Right lobe of liver (tissue), 6 donors: Measurements from ENCODE around the gene PLCXD1. TPM values are rescaled to one million over a fixed set of nuclear protein-coding genes. Genes with fewer than 3 reads are reported as not detected.
A peak's percentile ranks its signal among the peaks of the same experiment; 100 is the strongest.

Source experiments
- ATAC-seq, 4 donors: fragments of 200-7000 bp; cut with Tn5 transposase; one replicate each; pipeline ENCODE4 v1.9.1; 2020; ENCODE audit warnings: mild to moderate bottlenecking in 4 of 4, moderate library complexity in 4 of 4
- DNase-seq, 3 donors: peaks; one replicate each; pipeline ENCODE4 v3.0.0-alpha.2; 2020
- H3K27ac ChIP-seq, 3 donors: fragments of 200-600 bp; one replicate each; pipeline ENCODE4 v1.8.0; 2022
- H3K27me3 ChIP-seq, 2 donors: fragments of 200-600 bp; one replicate each; pipeline ENCODE4 v1.8.0; 2022
- H3K36me3 ChIP-seq, 4 donors: fragments of 200-600 bp; sonication (generic) in 1 of 4; one replicate each; pipeline versions ENCODE4 v1.5.1 to v1.8.0; 2017 to 2022; ENCODE audit warnings: control low read depth in 1 of 4
- H3K4me1 ChIP-seq, 4 donors: fragments of 200-600 bp; sonication (generic) in 1 of 4; one replicate each; pipeline versions ENCODE4 v1.5.1 to v1.8.0; 2017 to 2022; ENCODE audit warnings: control low read depth in 1 of 4
- H3K4me3 ChIP-seq, 3 donors: fragments of 200-600 bp; one replicate each; pipeline ENCODE4 v1.8.0; 2022
- H3K9me3 ChIP-seq, 4 donors: fragments of 200-600 bp; sonication (generic) in 1 of 4; one replicate each; pipeline versions ENCODE4 v1.5.1 to v1.8.0; 2017 to 2022; ENCODE audit warnings: control low read depth in 1 of 4
- CTCF ChIP-seq, 4 donors: fragments of 200-600 bp in 3 of 4; fragments of 450-650 bp in 1 of 4; IDR thresholded peaks; one replicate each; pipeline versions ENCODE4 v1.5.1 to v1.8.0; 2016 to 2022; ENCODE audit warnings: antibody characterized with exemption in 4 of 4, mild to moderate bottlenecking in 2 of 4
- POLR2A ChIP-seq: fragments of 450-650 bp; IDR thresholded peaks from one replicate; pipeline ENCODE4 v1.6.1; 2017; ENCODE audit warnings: antibody characterized with exemption, mild to moderate bottlenecking
- WGBS: methylation state at CpG from one replicate; pipeline ENCODE4 v1.1.6; 2018; ENCODE audit warnings: low coverage, low lambda C conversion rate; ENCODE audit not compliant: insufficient coverage; ENCODE audit errors: missing lambda C conversion rate; 5-methylcytosine and 5-hydroxymethylcytosine counted together
- intact Hi-C, 2 donors: fragments of 100-400 bp; cut with DNase I; formaldehyde crosslinking; loops; one replicate each; pipeline versions ENCODE4 v1.11.2 to v1.14.1; 2022
- total RNA-seq, 6 experiments: library from RNA; depleted of rRNA in 2 of 6; stranded (reverse); fragments of >200 nt in 2 of 6; fragmentation: NEBNext Ultra II Directional in 3 of 6; extraction: Animal tissue kit (Norgen Biotek cat#: 25700) in 3 of 6; gene quantifications; one replicate each; pipeline versions ENCODE4 v1.1.0 to v1.2.4, GENCODE V29; 2016 to 2023
- donor health status: DM: no; HTN: yes; CAD: no.
- donor health status: DM: no; HTN: no; CAD: no.
- donor health status: DM: no; HTN: no; CAD: no.
- donor health status: DM: no; HTN: yes; CAD: no.
- donor health status: DM: no; HTN: yes; CAD: no.

The PLCXD1 gene
- total RNA-seq, 6 experiments from 2014 or later: 3.4 to 11.2 (median 5.1) TPM

- H3K9me3 ChIP-seq: no peaks in the 10 kb centered on the region
- TF ChIP-seq CTCF (IDR thresholded peaks at IDR 0.05) (no peak), POLR2A (no peak)
- no peaks in the 10 kb centered on the region for H3K27me3 ChIP-seq
- ATAC-seq (no peak), DNase-seq (peak; percentile 33 to 59 (median 47))
- intact Hi-C loops: no loop called here
- 90% methylated on average over 8 of the region's 50 CpGs for WGBS
- H3K36me3 ChIP-seq: peaks cover 0 to 28% (median 8%) of the 10 kb centered on the region in 4 donors
- peaks cover 0 to 11% (median 0%) of the 10 kb centered on the region in 4 donors for H3K4me1 ChIP-seq
- no peak overlapping the region for H3K27ac ChIP-seq
- H3K4me3 ChIP-seq: no peak overlapping the region
Observed at GRCh38 chrX:316351-317325, 35.5 kb downstream of the PLCXD1 start.

- no peaks in the 10 kb centered on the region for H3K27me3 ChIP-seq
- 23% methylated on average over 20 of the region's 28 CpGs for WGBS
- peaks cover 0 to 11% (median 0%) of the 10 kb centered on the region in 4 donors for H3K4me1 ChIP-seq
- intact Hi-C loops: no loop called here
- peaks cover 0 to 22% (median 4%) of the 10 kb centered on the region in 4 donors for H3K36me3 ChIP-seq
- H3K9me3 ChIP-seq: no peaks in the 10 kb centered on the region
- ATAC-seq (no peak), DNase-seq (no peak)
- peak overlapping the region; percentile 54 to 90 (median 76) for H3K4me3 ChIP-seq
- TF ChIP-seq POLR2A (no peak), CTCF (IDR thresholded peaks at IDR 0.05) (no peak)
- H3K27ac ChIP-seq: no peak overlapping the region
Observed at GRCh38 chrX:317424-318067, 36.4 kb downstream of the PLCXD1 start.

- peaks cover 0 to 11% (median 0%) of the 10 kb centered on the region in 4 donors for H3K4me1 ChIP-seq
- H3K27ac ChIP-seq: peak overlapping the region; percentile 72 to 89 (median 86)
- H3K27me3 ChIP-seq: no peaks in the 10 kb centered on the region
- peak; percentile 62 for TF ChIP-seq POLR2A
- no peak for TF ChIP-seq CTCF (IDR thresholded peaks at IDR 0.05)
- intact Hi-C loops: no loop called here
- peak overlapping the region; percentile 54 to 90 (median 76) for H3K4me3 ChIP-seq
- WGBS: 2% methylated on average over 32 of the region's 61 CpGs
- H3K36me3 ChIP-seq: peaks cover 0 to 15% (median under 1%) of the 10 kb centered on the region in 4 donors
- ATAC-seq: peak; percentile 75 to 83 (median 78)
- no peaks in the 10 kb centered on the region for H3K9me3 ChIP-seq
- DNase-seq: peak; percentile 98
Observed at GRCh38 chrX:318068-318738, 37.0 kb downstream of the PLCXD1 start.

- no peaks in the 10 kb centered on the region for H3K27me3 ChIP-seq
- no peaks in the 10 kb centered on the region for H3K9me3 ChIP-seq
- WGBS: 0% methylated on average over 12 of the region's 97 CpGs
- peak within 1 kb of the TSS; percentile 83 to 89 (median 86) for H3K27ac ChIP-seq
- peaks cover 0 to 11% (median 0%) of the 10 kb centered on the region in 4 donors for H3K36me3 ChIP-seq
- intact Hi-C loops: no loop called here
- peak; percentile 99 to 100 (median 100) for DNase-seq
- peaks cover 0 to 11% (median 0%) of the 10 kb centered on the region in 4 donors for H3K4me1 ChIP-seq
- ATAC-seq: peak; percentile 77 to 84 (median 80)
- TF ChIP-seq CTCF (IDR thresholded peaks at IDR 0.05) (peak in 2 of 4 donors; percentile 20 to 40), POLR2A (peak; percentile 74)
- peak within 1 kb of the TSS; percentile 90 to 91 (median 91) for H3K4me3 ChIP-seq
Observed at GRCh38 chrX:318739-319578, 37.8 kb downstream of the PLCXD1 start, which contains the start of gene GTPBP6. Gene GTPBP6, minus strand, starts transcription at chrX:318796. Its CDS starts 9 bp downstream, at chrX:318787.
